Measurements from ENCODE around the gene NUTM2B.
"Not testable (repeated sequence)": the region's sequence is repeated elsewhere in the genome, so short reads cannot be mapped to it uniquely, and the experiment has no call there.

NUTM2B gene

GRCh38 chr10:79744844-79745243 is 41.8 kb downstream of the NUTM2B start:
- DNase-seq = not testable (repeated sequence)

- not testable (repeated sequence) for DNase-seq
Measured at GRCh38 chr10:79748510-79748909, 45.5 kb downstream of the NUTM2B start.

GRCh38 chr10:79753601-79754000 is 50.6 kb downstream of the NUTM2B start:
- not testable (repeated sequence) for DNase-seq

- DNase-seq = not testable (repeated sequence)
Measured at GRCh38 chr10:79758297-79758993, 55.4 kb downstream of the NUTM2B start.

Data from central memory CD4-positive, alpha-beta T cell (primary cell).